CD14-positive monocyte (primary cell): ENCODE results near the gene GPR142. TPM values are rescaled to one million over a fixed set of nuclear protein-coding genes. Genes with fewer than 3 reads are reported as not detected.

Experiments
- DNase-seq, 3 donors: peaks; one replicate each; pipeline ENCODE4 v3.0.0-alpha.2; 2011 to 2022
- H2AFZ ChIP-seq: 2 replicates; pipeline ENCODE4 v1.6.0; 2012; ENCODE audit warnings: mild to moderate bottlenecking, low read depth, low read length, inconsistent platforms; ENCODE audit not compliant: insufficient read depth, poor library complexity, severe bottlenecking
- H3K27ac ChIP-seq, 2 donors: 1 replicate in 1 of 2; 2 replicates in 1 of 2; pipeline ENCODE4 v1.5.1; 2012 to 2013; ENCODE audit warnings: low read length in 2 of 2, control low read depth in 1 of 2, inconsistent platforms in 1 of 2, low read depth in 1 of 2, mild to moderate bottlenecking in 1 of 2
- H3K27me3 ChIP-seq, 2 donors: one replicate each; pipeline versions ENCODE4 v1.6.0 to v1.6.1; 2011 to 2013; ENCODE audit warnings: low read length in 2 of 2; ENCODE audit not compliant: control insufficient read depth in 2 of 2, insufficient read depth in 2 of 2
- H3K36me3 ChIP-seq, 2 donors: replicated peaks in 1 of 2; 1 replicate in 1 of 2; 2 replicates in 1 of 2; pipeline versions ENCODE4 v1.5.1 to v1.6.1; 2012 to 2013; ENCODE audit warnings: low read length in 2 of 2, control low read depth in 1 of 2, inconsistent platforms in 1 of 2, mild to moderate bottlenecking in 1 of 2; ENCODE audit not compliant: insufficient read depth in 2 of 2, control insufficient read depth in 1 of 2
- H3K4me1 ChIP-seq, 2 donors: 1 replicate in 1 of 2; 2 replicates in 1 of 2; pipeline versions ENCODE4 v1.5.1 to v1.6.1; 2012 to 2013; ENCODE audit warnings: low read length in 2 of 2, control low read depth in 1 of 2, inconsistent platforms in 1 of 2, mild to moderate bottlenecking in 1 of 2, moderate library complexity in 1 of 2; ENCODE audit not compliant: insufficient read depth in 2 of 2, control insufficient read depth in 1 of 2
- H3K4me2 ChIP-seq: replicated peaks from 2 replicates; pipeline ENCODE3; 2012; ENCODE audit warnings: low read length, moderate library complexity, mild to moderate bottlenecking; ENCODE audit not compliant: poor library complexity, severe bottlenecking; ENCODE audit errors: extremely low read depth
- H3K4me3 ChIP-seq, 3 experiments: fragments of 200-600 bp in 1 of 3; sonication (generic) in 1 of 3; replicated peaks in 1 of 3; 1 replicate in 2 of 3; 2 replicates in 1 of 3; pipeline ENCODE4 v1.5.1; 2011 to 2013; ENCODE audit warnings: low read length in 3 of 3, mild to moderate bottlenecking in 3 of 3, control low read depth in 2 of 3, low read depth in 2 of 3, inconsistent platforms in 1 of 3, moderate library complexity in 1 of 3
- H3K79me2 ChIP-seq: 2 replicates; pipeline ENCODE4 v1.6.0; 2012; ENCODE audit warnings: mild to moderate bottlenecking, control low read depth, inconsistent platforms, low read length, moderate library complexity; ENCODE audit not compliant: insufficient read depth
- H3K9ac ChIP-seq: 2 replicates; pipeline ENCODE4 v1.6.0; 2017; ENCODE audit warnings: low read length, mild to moderate bottlenecking; ENCODE audit not compliant: insufficient read depth, poor library complexity, severe bottlenecking
- H3K9me3 ChIP-seq, 2 donors: replicated peaks in 1 of 2; 1 replicate in 1 of 2; 2 replicates in 1 of 2; pipeline versions ENCODE4 v1.5.1 to v1.6.1; 2012 to 2013; ENCODE audit warnings: low read length in 2 of 2, control low read depth in 1 of 2; ENCODE audit not compliant: control insufficient read depth in 1 of 2, insufficient read depth in 1 of 2
- H4K20me1 ChIP-seq: 2 replicates; pipeline ENCODE4 v1.6.0; 2012; ENCODE audit warnings: mild to moderate bottlenecking, low read length, control low read depth, moderate library complexity; ENCODE audit not compliant: insufficient read depth
- H3K27ac Mint-ChIP-seq, 7 donors: one replicate each; pipeline ENCODE4 v1.8.0; 2020; ENCODE audit warnings: mild to moderate bottlenecking in 7 of 7, mixed read lengths in 7 of 7, moderate library complexity in 6 of 7, inconsistent platforms in 2 of 7
- H3K27me3 Mint-ChIP-seq, 3 donors: one replicate each; pipeline ENCODE4 v1.8.0; 2021 to 2022; ENCODE audit warnings: low read depth in 3 of 3, mild to moderate bottlenecking in 3 of 3, mixed read lengths in 3 of 3, moderate library complexity in 3 of 3, inconsistent platforms in 1 of 3
- H3K36me3 Mint-ChIP-seq, 2 donors: one replicate each; pipeline ENCODE4 v1.8.0; 2020; ENCODE audit warnings: mixed read lengths in 2 of 2, inconsistent platforms in 1 of 2, mild to moderate bottlenecking in 1 of 2
- H3K4me1 Mint-ChIP-seq: one replicate; pipeline ENCODE4 v1.8.0; 2020; ENCODE audit warnings: mild to moderate bottlenecking, mixed read lengths
- H3K4me3 Mint-ChIP-seq, 2 donors: one replicate each; pipeline ENCODE4 v1.8.0; 2020; ENCODE audit warnings: mild to moderate bottlenecking in 2 of 2, mixed read lengths in 2 of 2, moderate library complexity in 1 of 2
- H3K9me3 Mint-ChIP-seq, 7 donors: one replicate each; pipeline ENCODE4 v1.8.0; 2020 to 2022; ENCODE audit warnings: mixed read lengths in 7 of 7, mild to moderate bottlenecking in 6 of 7, moderate library complexity in 6 of 7, inconsistent platforms in 2 of 7
- CTCF ChIP-seq: fragments of 200-600 bp; IDR thresholded peaks from one replicate; pipeline ENCODE4 v1.8.0; 2022; ENCODE audit warnings: antibody characterized with exemption, mild to moderate bottlenecking
- WGBS: methylation state at CpG from one replicate; pipeline ENCODE4 v1.1.5; 2013; ENCODE audit warnings: missing lambda C conversion rate; ENCODE audit not compliant: insufficient coverage; 5-methylcytosine and 5-hydroxymethylcytosine counted together
- intact Hi-C, 2 donors: fragments of 100-400 bp; cut with micrococcal nuclease; formaldehyde crosslinking; loops; one replicate each; pipeline versions ENCODE4 v1.15.0 to v1.15.1; 2023
- polyA plus RNA-seq, 3 donors: library from polyadenylated mRNA; depleted of rRNA in 1 of 3; unstranded in 2 of 3; stranded (reverse) in 1 of 3; fragments of 300-500 nt in 2 of 3; fragments of >200 nt in 1 of 3; fragmentation: Illumina TruSeq in 2 of 3; gene quantifications; 1 replicate in 2 of 3; 2 replicates in 1 of 3; pipeline ENCODE4 v1.2.3, GENCODE V29; 2012 to 2021

GPR142 gene
- polyA plus RNA-seq, 3 donors: not detected

- Histone ChIP-seq H3K79me2 (no peaks in the 10 kb centered on the region), H3K9ac (no peak overlapping the region), H2AFZ (no peak overlapping the region), H3K36me3 (no peaks in the 10 kb centered on the region), H3K9me3 (peaks cover 0 to 18% of the 10 kb centered on the region in 2 donors), H3K27me3 (peaks cover 27 to 69% of the 10 kb centered on the region in 2 donors), H3K4me3 (no peak overlapping the region), H4K20me1 (no peaks in the 10 kb centered on the region), H3K4me2 (no peak overlapping the region), H3K27ac (no peak overlapping the region), H3K4me1 (peaks cover 0 to 18% of the 10 kb centered on the region in 2 donors)
- H3K4me3 Mint-ChIP-seq: peak overlapping the region in 1 of 2 donors; percentile 80
- peaks cover 0 to 5% (median 3%) of the 10 kb centered on the region in 7 donors for H3K9me3 Mint-ChIP-seq
- intact Hi-C loops: loop anchor here in 1 of 2 donors (10.0 kb wide), 1 partner anchor 54 kb away; no protein-coding TSS in a partner anchor
- TF ChIP-seq CTCF: no peak
- peaks cover 0 to 4% of the 10 kb centered on the region in 2 donors for H3K36me3 Mint-ChIP-seq
- 100% methylated on average over 3 of the region's 9 CpGs for WGBS
- H3K4me1 Mint-ChIP-seq: peaks cover 11% of the 10 kb centered on the region
- H3K27ac Mint-ChIP-seq: no peak overlapping the region
- peaks cover 53 to 85% (median 69%) of the 10 kb centered on the region in 3 donors for H3K27me3 Mint-ChIP-seq
- no peak for DNase-seq
Observed at GRCh38 chr17:74358697-74359096, 8.6 kb upstream of the GPR142 start.

GRCh38 chr17:74359916-74360315 is 7.4 kb upstream of the GPR142 start:
- Histone ChIP-seq H3K9me3 (peaks cover 0 to 18% of the 10 kb centered on the region in 2 donors), H3K4me2 (no peak overlapping the region), H3K4me3 (no peak overlapping the region), H3K79me2 (no peaks in the 10 kb centered on the region), H4K20me1 (no peaks in the 10 kb centered on the region), H3K9ac (no peak overlapping the region), H3K4me1 (peaks cover 0 to 12% of the 10 kb centered on the region in 2 donors), H3K27me3 (peaks cover 25 to 58% of the 10 kb centered on the region in 2 donors), H2AFZ (no peak overlapping the region), H3K36me3 (no peaks in the 10 kb centered on the region), H3K27ac (no peak overlapping the region)
- H3K36me3 Mint-ChIP-seq: peaks cover 0 to 4% of the 10 kb centered on the region in 2 donors
- H3K4me1 Mint-ChIP-seq: peaks cover 5% of the 10 kb centered on the region
- 98% methylated on average over 22 of the region's 22 CpGs for WGBS
- no peak overlapping the region for H3K27ac Mint-ChIP-seq
- H3K4me3 Mint-ChIP-seq: no peak overlapping the region
- no peak for DNase-seq
- TF ChIP-seq CTCF: no peak
- H3K9me3 Mint-ChIP-seq: peaks cover 0 to 5% (median 1%) of the 10 kb centered on the region in 7 donors
- peaks cover 42 to 75% (median 59%) of the 10 kb centered on the region in 3 donors for H3K27me3 Mint-ChIP-seq
- intact Hi-C loops: loop anchor here in 1 of 2 donors (2.0 to 10.0 kb wide), 2 partner anchors 55 to 149 kb away; no protein-coding TSS in a partner anchor
